HepG2 (cell line): ENCODE data around the gene PYCR2. TPM values are rescaled to one million over a fixed set of nuclear protein-coding genes. Genes with fewer than 3 reads are reported as not detected.

Source experiments
- ATAC-seq: fragments of 200-7000 bp; cut with Tn5 transposase; 3 replicates; pipeline ENCODE4 v1.9.1; 2020; ENCODE audit warnings: mild to moderate bottlenecking, moderate library complexity
- BruUV-seq: library from RNA; stranded (reverse); fragments of 400-500 nt; replicated peaks from 2 replicates; lab custom pipeline; 2021; lab: Mats Ljungman, UMichigan
- CTCF ChIA-PET: fragments of 300-600 bp; formaldehyde crosslinking; extraction: SDS; loops from one replicate; lab custom pipeline; 2021; ENCODE audit warnings: low total read pairs, inconsistent platforms, low intra/inter-chr PET ratio; lab: Yijun Ruan, JAX
- POLR2A ChIA-PET: fragments of 350-600 bp; sonication (Branson Sonifier 250); formaldehyde crosslinking; loops from one replicate; lab custom pipeline; 2020; ENCODE audit warnings: antibody characterized with exemption, inconsistent platforms; lab: Yijun Ruan, JAX
- DNase-seq: peaks from one replicate; pipeline ENCODE4 v3.0.0-alpha.2; 2015; ENCODE audit warnings: low spot score
- FAIRE-seq: peaks from 3 replicates; lab custom pipeline; 2011; peaks lifted over from hg19 to GRCh38; lab: Jason Lieb, UNC
- H2AFZ ChIP-seq: one replicate; pipeline ENCODE4 v1.6.1; 2011; ENCODE audit warnings: low read length, inconsistent platforms
- H3K27ac ChIP-seq: fragments of 300-600 bp; 3 replicates; pipeline ENCODE4 v1.8.0; 2011; ENCODE audit warnings: mixed run types, mild to moderate bottlenecking, mixed read lengths, low read length, inconsistent platforms; ENCODE audit not compliant: insufficient read depth; ENCODE audit errors: extremely low read length
- H3K27me3 ChIP-seq, 2 experiments: fragments of 200-600 bp in 1 of 2; 2 replicates in 1 of 2; 3 replicates in 1 of 2; pipeline versions ENCODE4 v1.6.0 to v1.8.0; 2011; ENCODE audit warnings: low read length in 2 of 2, mild to moderate bottlenecking in 2 of 2, moderate library complexity in 2 of 2, inconsistent platforms in 1 of 2; ENCODE audit not compliant: insufficient read depth in 2 of 2, control insufficient read depth in 1 of 2
- H3K36me3 ChIP-seq, 2 experiments: fragments of 200-600 bp in 1 of 2; replicated peaks in 1 of 2; 2 replicates in 1 of 2; 3 replicates in 1 of 2; pipeline versions ENCODE4 v1.5.1 to v1.8.0; 2011; ENCODE audit warnings: low read length in 2 of 2, inconsistent platforms in 1 of 2; ENCODE audit not compliant: insufficient read depth in 2 of 2, control insufficient read depth in 1 of 2
- H3K4me1 ChIP-seq: 2 replicates; pipeline ENCODE4 v1.5.1; 2012; ENCODE audit warnings: low read length, inconsistent platforms; ENCODE audit not compliant: insufficient read depth
- H3K4me2 ChIP-seq: 2 replicates; pipeline ENCODE4 v1.6.0; 2011; ENCODE audit warnings: low read depth, low read length, inconsistent platforms
- H3K4me3 ChIP-seq, 3 experiments: fragments of 200-600 bp in 1 of 3; sonication (generic), shearing (Covaris generic) in 1 of 3; replicated peaks in 1 of 3; 2 replicates each; pipeline ENCODE4 v1.5.1; 2011 to 2016; ENCODE audit warnings: low read length in 3 of 3, inconsistent platforms in 2 of 3, low read depth in 2 of 3, mild to moderate bottlenecking in 2 of 3, control low read depth in 1 of 3, mixed read lengths in 1 of 3; ENCODE audit not compliant: insufficient read depth in 1 of 3
- H3K79me2 ChIP-seq: one replicate; pipeline ENCODE4 v1.6.1; 2011; ENCODE audit warnings: low read length, inconsistent platforms; ENCODE audit not compliant: insufficient read depth
- H3K9ac ChIP-seq: 2 replicates; pipeline ENCODE4 v1.6.0; 2011; ENCODE audit warnings: mild to moderate bottlenecking, low read depth, low read length, inconsistent platforms; ENCODE audit not compliant: insufficient read depth
- H3K9me3 ChIP-seq: 2 replicates; pipeline ENCODE4 v1.5.1; 2012; ENCODE audit warnings: mild to moderate bottlenecking, low read length
- H4K20me1 ChIP-seq: 2 replicates; pipeline ENCODE4 v1.6.0; 2011; ENCODE audit warnings: inconsistent platforms, mild to moderate bottlenecking, low read length, moderate library complexity; ENCODE audit not compliant: insufficient read depth
- ARID2 ChIP-seq: sonication (generic); formaldehyde crosslinking; IDR thresholded peaks from 2 replicates; pipeline ENCODE4 v1.8.1; 2022; ENCODE audit warnings: mild to moderate bottlenecking, missing genetic modification reagents, borderline replicate concordance
- MTF1 ChIP-seq: sonication (generic); formaldehyde crosslinking; IDR thresholded peaks from 2 replicates; pipeline ENCODE4 v1.5.0; 2020; ENCODE audit warnings: missing genetic modification reagents
- RNF219 ChIP-seq: sonication (generic); formaldehyde crosslinking; IDR thresholded peaks from 2 replicates; pipeline ENCODE4 v1.5.0; 2020; ENCODE audit warnings: mild to moderate bottlenecking, missing genetic modification reagents
- SAFB2 ChIP-seq: sonication (generic); formaldehyde crosslinking; IDR thresholded peaks from 2 replicates; pipeline ENCODE4 v1.5.1; 2020; ENCODE audit warnings: missing genetic modification reagents, low read depth, mild to moderate bottlenecking, borderline replicate concordance
- SMYD3 ChIP-seq: sonication (generic); formaldehyde crosslinking; IDR thresholded peaks from 2 replicates; pipeline ENCODE4 v1.8.1; 2023; ENCODE audit warnings: mild to moderate bottlenecking, missing genetic modification reagents
- TCF12 ChIP-seq, 2 experiments: fragments of 450-650 bp in 1 of 2; sonication (generic) in 1 of 2; formaldehyde crosslinking in 1 of 2; IDR thresholded peaks; 2 replicates each; pipeline versions ENCODE4 v1.6.1 to v1.8.0; 2017 to 2022; ENCODE audit warnings: antibody characterized with exemption in 1 of 2, mild to moderate bottlenecking in 1 of 2, missing genetic modification reagents in 1 of 2, moderate library complexity in 1 of 2
- TERF1 ChIP-seq: sonication (generic); formaldehyde crosslinking; IDR thresholded peaks from 2 replicates; pipeline ENCODE4 v1.8.0; 2022; ENCODE audit warnings: mild to moderate bottlenecking, missing genetic modification reagents, moderate library complexity
- ZNF616 ChIP-seq: sonication (generic); formaldehyde crosslinking; IDR thresholded peaks from 2 replicates; pipeline ENCODE4 v1.5.0; 2020; ENCODE audit warnings: low read depth, mild to moderate bottlenecking, missing genetic modification reagents
- ZNF644 ChIP-seq: IDR thresholded peaks from 2 replicates; pipeline ENCODE4 v1.6.1; 2016; ENCODE audit warnings: low read depth
- WGBS: methylation state at CpG from one replicate; pipeline ENCODE4 v1.1.6; 2017; ENCODE audit warnings: low lambda C conversion rate; 5-methylcytosine and 5-hydroxymethylcytosine counted together
- in situ Hi-C: cut with HindIII; loops from 2 replicates; pipeline ENCODE4 v1.10.0; 2017; ENCODE audit warnings: low pct_unique_long_range_greater_than_20kb; ENCODE audit not compliant: extremely low pct_ligation_motif_present
- intact Hi-C: fragments of 100-400 bp; cut with micrococcal nuclease; formaldehyde crosslinking; loops from one replicate; pipeline ENCODE4 v1.10.0; 2022; ENCODE audit not compliant: unreplicated experiment
- polyA plus RNA-seq, 8 experiments: library from polyadenylated mRNA; depleted of rRNA in 3 of 8; stranded (reverse) in 7 of 8; unstranded in 1 of 8; fragments of >200 nt; fragmentation: Illumina TruSeq in 4 of 8; extraction: Trizol in 4 of 8; gene quantifications; 2 replicates each; pipeline versions ENCODE4 v1.2.1 to v1.2.3, GENCODE V29; 2011 to 2016; ENCODE audit warnings: low read depth in 4 of 8, missing spikeins in 1 of 8, mixed read lengths in 1 of 8; ENCODE audit not compliant: insufficient read depth in 1 of 8
- total RNA-seq, 5 experiments: library from RNA; depleted of rRNA; stranded (reverse); fragments of >200 nt; fragmentation: Illumina TruSeq; extraction: Trizol; gene quantifications; 2 replicates each; pipeline ENCODE4 v1.2.3, GENCODE V29; 2016; ENCODE audit warnings: low read depth in 1 of 5
- TF ChIP-seq, protein P1 (sequence below): sonication (generic); formaldehyde crosslinking; IDR thresholded peaks from 2 replicates; pipeline ENCODE4 v1.4.0; 2020; ENCODE audit warnings: mild to moderate bottlenecking, missing genetic modification reagents
- TF ChIP-seq, protein P2 (sequence below): IDR thresholded peaks from 2 replicates; pipeline ENCODE4 v1.6.1; 2018; ENCODE audit warnings: missing genetic modification reagents

Gene PYCR2
- total and polyA plus RNA-seq, 2 of the 13 experiments (the other 11 are each of a cell fraction or from before 2014, with no cell fraction given): 47.2 to 47.8 TPM

- Histone ChIP-seq H4K20me1 (no peaks in the 10 kb centered on the region), H3K4me3 (no peak overlapping the region), H3K4me2 (no peak overlapping the region), H3K27me3 (peaks cover 4 to 12% of the 10 kb centered on the region in 2 experiments; a peak in 4 of 5 replicates), H3K9me3 (no peaks in the 10 kb centered on the region), H3K27ac (no peak overlapping the region), H2AFZ (no peak overlapping the region), H3K9ac (no peak overlapping the region), H3K79me2 (no peaks in the 10 kb centered on the region), H3K4me1 (peaks cover 27% of the 10 kb centered on the region), H3K36me3 (no peaks in the 10 kb centered on the region)
- FAIRE-seq (no peak), DNase-seq (no peak), ATAC-seq (no peak)
- intact Hi-C loops: no loop called here
- CTCF ChIA-PET: interaction anchor here (3.9 kb wide), 1 partner anchor 434 kb away, joined by 53 read pairs; no protein-coding TSS in a partner anchor
- no TSS peak for BruUV-seq
- in situ Hi-C loops: no loop called here
- 80% methylated on average over 1 of the region's 1 CpG for WGBS
- POLR2A ChIA-PET: no interaction called here
- no peak for TF ChIP-seq ARID2
- no peak for TF ChIP-seq SMYD3 (CRISPR knock-in tag)
- TF ChIP-seq RNF219: no peak
- no peak for TF ChIP-seq MTF1
- TF ChIP-seq, protein P1, sequence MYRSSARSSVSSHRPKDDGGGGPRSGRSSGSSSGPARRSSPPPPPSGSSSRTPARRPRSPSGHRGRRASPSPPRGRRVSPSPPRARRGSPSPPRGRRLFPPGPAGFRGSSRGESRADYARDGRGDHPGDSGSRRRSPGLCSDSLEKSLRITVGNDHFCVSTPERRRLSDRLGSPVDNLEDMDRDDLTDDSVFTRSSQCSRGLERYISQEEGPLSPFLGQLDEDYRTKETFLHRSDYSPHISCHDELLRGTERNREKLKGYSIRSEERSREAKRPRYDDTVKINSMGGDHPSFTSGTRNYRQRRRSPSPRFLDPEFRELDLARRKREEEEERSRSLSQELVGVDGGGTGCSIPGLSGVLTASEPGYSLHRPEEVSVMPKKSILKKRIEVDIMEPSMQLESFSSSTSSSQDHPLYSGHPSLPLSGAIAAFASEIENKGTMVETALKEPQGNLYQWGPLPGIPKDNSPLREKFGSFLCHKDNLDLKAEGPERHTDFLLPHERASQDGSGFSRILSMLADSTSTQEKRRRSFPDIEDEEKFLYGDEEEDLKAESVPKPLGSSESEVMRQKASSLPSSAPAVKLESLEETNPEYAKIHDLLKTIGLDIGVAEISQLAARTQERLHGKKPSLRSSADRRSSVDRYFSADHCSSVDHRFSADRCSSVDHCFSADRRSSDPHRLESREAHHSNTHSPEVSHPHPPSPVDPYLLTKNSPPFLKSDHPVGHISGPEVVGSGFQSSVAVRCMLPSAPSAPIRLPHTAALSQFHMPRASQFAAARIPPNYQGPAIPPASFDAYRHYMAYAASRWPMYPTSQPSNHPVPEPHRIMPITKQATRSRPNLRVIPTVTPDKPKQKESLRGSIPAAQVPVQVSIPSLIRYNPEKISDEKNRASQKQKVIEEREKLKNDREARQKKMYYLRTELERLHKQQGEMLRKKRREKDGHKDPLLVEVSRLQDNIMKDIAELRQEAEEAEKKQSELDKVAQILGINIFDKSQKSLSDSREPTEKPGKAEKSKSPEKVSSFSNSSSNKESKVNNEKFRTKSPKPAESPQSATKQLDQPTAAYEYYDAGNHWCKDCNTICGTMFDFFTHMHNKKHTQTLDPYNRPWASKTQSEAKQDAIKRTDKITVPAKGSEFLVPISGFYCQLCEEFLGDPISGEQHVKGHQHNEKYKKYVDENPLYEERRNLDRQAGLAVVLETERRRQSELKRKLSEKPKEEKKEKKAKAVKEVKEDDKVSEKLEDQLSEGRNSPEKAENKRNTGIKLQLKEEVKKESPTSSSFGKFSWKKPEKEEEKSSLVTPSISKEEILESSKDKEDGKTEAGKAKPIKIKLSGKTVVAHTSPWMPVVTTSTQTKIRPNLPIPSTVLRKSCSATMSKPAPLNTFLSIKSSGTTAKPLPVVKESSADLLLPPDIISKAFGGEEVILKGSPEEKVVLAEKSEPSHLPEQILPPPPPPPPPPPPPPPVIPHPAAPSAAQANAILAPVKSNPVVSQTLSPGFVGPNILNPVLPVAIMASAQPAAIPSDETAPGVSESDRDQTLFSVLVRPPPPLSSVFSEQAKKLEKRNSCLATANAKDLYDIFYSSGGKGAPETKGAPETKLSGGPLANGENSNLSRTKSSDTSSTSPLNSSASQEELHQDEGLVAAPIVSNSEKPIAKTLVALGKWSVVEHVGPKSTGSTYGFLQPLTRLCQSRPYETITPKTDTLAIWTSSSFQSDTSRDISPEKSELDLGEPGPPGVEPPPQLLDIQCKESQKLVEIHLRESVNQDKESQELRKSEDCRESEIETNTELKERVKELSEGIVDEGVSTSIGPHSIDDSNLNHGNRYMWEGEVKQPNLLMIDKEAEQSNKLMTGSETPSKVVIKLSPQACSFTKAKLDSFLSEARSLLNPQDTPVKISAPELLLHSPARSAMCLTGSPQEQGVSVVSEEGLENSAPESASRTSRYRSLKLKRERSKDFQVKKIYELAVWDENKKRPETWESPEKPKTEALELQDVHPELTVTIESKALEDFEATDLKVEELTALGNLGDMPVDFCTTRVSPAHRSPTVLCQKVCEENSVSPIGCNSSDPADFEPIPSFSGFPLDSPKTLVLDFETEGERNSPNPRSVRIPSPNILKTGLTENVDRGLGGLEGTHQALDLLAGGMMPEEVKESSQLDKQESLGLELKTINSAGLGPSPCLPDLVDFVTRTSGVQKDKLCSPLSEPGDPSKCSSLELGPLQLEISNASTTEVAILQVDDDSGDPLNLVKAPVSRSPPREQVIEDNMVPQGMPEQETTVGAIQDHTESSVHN: no peak
- TF ChIP-seq SAFB2: no peak
- TF ChIP-seq ZNF644 (CRISPR knock-in tag): no peak
- TF ChIP-seq, protein P2, sequence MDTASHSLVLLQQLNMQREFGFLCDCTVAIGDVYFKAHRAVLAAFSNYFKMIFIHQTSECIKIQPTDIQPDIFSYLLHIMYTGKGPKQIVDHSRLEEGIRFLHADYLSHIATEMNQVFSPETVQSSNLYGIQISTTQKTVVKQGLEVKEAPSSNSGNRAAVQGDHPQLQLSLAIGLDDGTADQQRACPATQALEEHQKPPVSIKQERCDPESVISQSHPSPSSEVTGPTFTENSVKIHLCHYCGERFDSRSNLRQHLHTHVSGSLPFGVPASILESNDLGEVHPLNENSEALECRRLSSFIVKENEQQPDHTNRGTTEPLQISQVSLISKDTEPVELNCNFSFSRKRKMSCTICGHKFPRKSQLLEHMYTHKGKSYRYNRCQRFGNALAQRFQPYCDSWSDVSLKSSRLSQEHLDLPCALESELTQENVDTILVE: no peak
- no peak for TF ChIP-seq TERF1 (CRISPR knock-in tag)
- TF ChIP-seq TCF12 (IDR thresholded peaks at IDR 0.05): no peak
- TF ChIP-seq TCF12 (CRISPR knock-in tag; IDR thresholded peaks at IDR 0.05): no peak
- no peak for TF ChIP-seq ZNF616 (CRISPR knock-in tag)
Observed at GRCh38 chr1:225909477-225909876, 14.6 kb downstream of the PYCR2 start.
